ENCODE measurements around the gene PARD3B.

- TF ChIP-seq EZH2 (IDR thresholded peaks at IDR 0.05; ENCODE audit: borderline replicate concordance, low read depth, low read length, severe bottlenecking) (no peak), CTCF (IDR thresholded peaks at IDR 0.05; ENCODE audit: borderline replicate concordance, extremely low read depth, low read length, poor library complexity, severe bottlenecking) (no peak)
These were observed 792.9 kb downstream of the PARD3B start for GRCh38 chr2:205338156-205338555.

All from DND-41 (cell line).